MCF 10A (cell line): ENCODE measurements around the gene NHLRC4. TPM values are rescaled to one million over a fixed set of nuclear protein-coding genes. Genes with fewer than 3 reads are reported as not detected.

ENCODE experiments used
- BruUV-seq: library from RNA; stranded (reverse); fragments of 400-500 nt; replicated peaks from 2 replicates; lab custom pipeline; 2021; lab: Mats Ljungman, UMichigan
- CTCF ChIA-PET: fragments of 300-600 bp; sonication (Branson Sonifier 250); formaldehyde crosslinking; extraction: SDS; loops from one replicate; lab custom pipeline; 2021; ENCODE audit warnings: antibody characterized with exemption, inconsistent platforms; lab: Yijun Ruan, JAX
- POLR2A ChIA-PET: fragments of 300-600, 350-650 bp; sonication (Branson Sonifier 250); formaldehyde crosslinking; extraction: SDS; loops from one replicate; lab custom pipeline; 2020; ENCODE audit warnings: antibody characterized with exemption, inconsistent platforms; lab: Yijun Ruan, JAX
- DNase-seq: peaks from one replicate; pipeline ENCODE4 v3.0.0-alpha.2; 2018; ENCODE audit not compliant: unreplicated experiment
- H3K27ac Mint-ChIP-seq: one replicate; pipeline ENCODE4 v1.8.0; 2022; ENCODE audit warnings: mild to moderate bottlenecking, low read depth, mixed read lengths; ENCODE audit not compliant: unreplicated experiment
- H3K27me3 Mint-ChIP-seq: one replicate; pipeline ENCODE4 v1.8.0; 2022; ENCODE audit warnings: mixed read lengths; ENCODE audit not compliant: insufficient read depth, unreplicated experiment
- H3K36me3 Mint-ChIP-seq: one replicate; pipeline ENCODE4 v1.8.0; 2022; ENCODE audit warnings: mild to moderate bottlenecking, moderate library complexity, mixed read lengths; ENCODE audit not compliant: insufficient read depth, unreplicated experiment
- H3K4me1 Mint-ChIP-seq: one replicate; pipeline ENCODE4 v1.8.0; 2022; ENCODE audit warnings: mixed read lengths; ENCODE audit not compliant: insufficient read depth, unreplicated experiment
- H3K4me3 Mint-ChIP-seq: one replicate; pipeline ENCODE4 v1.8.0; 2022; ENCODE audit warnings: mild to moderate bottlenecking, moderate library complexity, mixed read lengths; ENCODE audit not compliant: unreplicated experiment
- H3K9me3 Mint-ChIP-seq: one replicate; pipeline ENCODE4 v1.8.0; 2022; ENCODE audit warnings: mixed read lengths; ENCODE audit not compliant: unreplicated experiment
- CTCF ChIP-seq: fragments of 200-600 bp; IDR thresholded peaks from one replicate; pipeline ENCODE4 v1.8.0; 2022; ENCODE audit warnings: antibody characterized with exemption, mild to moderate bottlenecking; ENCODE audit not compliant: unreplicated experiment
- intact Hi-C: fragments of 100-400 bp; cut with micrococcal nuclease; formaldehyde crosslinking; loops from 2 replicates; pipeline ENCODE4 v1.14.1; 2022
- total RNA-seq: library from RNA; stranded (reverse); gene quantifications from 2 replicates; pipeline ENCODE4 v1.2.3, GENCODE V29; 2022

Gene NHLRC4
- total RNA-seq, 1 experiment from 2014 or later = not detected

- intact Hi-C loops = loop anchor here (5.0 kb wide), 1 partner anchor 195 kb away; no protein-coding TSS in a partner anchor
- H3K36me3 Mint-ChIP-seq = peaks cover 46% of the 10 kb centered on the region
These were observed 20.1 kb downstream of the NHLRC4 start for GRCh38 chr16:586645-587590.

GRCh38 chr16:588639-588888 lies 21.8 kb downstream of the NHLRC4 start:
- no peaks in the 10 kb centered on the region for H3K9me3 Mint-ChIP-seq
- H3K4me1 Mint-ChIP-seq = peaks cover 30% of the 10 kb centered on the region
- no peak for TF ChIP-seq CTCF
- peak overlapping the region; percentile 91 for H3K4me3 Mint-ChIP-seq
- H3K27me3 Mint-ChIP-seq = no peaks in the 10 kb centered on the region
- DNase-seq = peak; percentile 44
- no TSS peak for BruUV-seq
- H3K27ac Mint-ChIP-seq = peak overlapping the region; percentile 96
- H3K36me3 Mint-ChIP-seq = peaks cover 49% of the 10 kb centered on the region
- POLR2A ChIA-PET = interaction anchor here (0.8 to 3.9 kb wide), 16 partner anchors 11 to 165 kb away, joined by 3 to 23 read pairs (median 5); partner anchors contain the start of genes CAPN15, JMJD8, MCRIP2 and METTL26
- intact Hi-C loops = loop anchor here (1.0 to 5.0 kb wide), 3 partner anchors 34 to 196 kb away; partner anchors contain the start of gene WDR90
- CTCF ChIA-PET = interaction anchor here (0.7 kb wide), 3 partner anchors 45 to 227 kb away, joined by 3 read pairs; no protein-coding TSS in a partner anchor

More at GRCh38 chr16:586645-587590, 20.1 kb downstream of the NHLRC4 start:
- no TSS peak for BruUV-seq
- peak overlapping the region; percentile 96 for H3K27ac Mint-ChIP-seq
- H3K27me3 Mint-ChIP-seq = no peaks in the 10 kb centered on the region
- peak overlapping the region; percentile 91 for H3K4me3 Mint-ChIP-seq
- H3K4me1 Mint-ChIP-seq = peaks cover 13% of the 10 kb centered on the region
- no peak for TF ChIP-seq CTCF
- DNase-seq = no peak
- ChIA-PET CTCF (interaction anchor here (1.1 kb wide), 2 partner anchors 8 to 64 kb away, joined by 3 read pairs; no protein-coding TSS in a partner anchor), POLR2A (interaction anchor here (0.7 to 3.9 kb wide), 14 partner anchors 9 to 163 kb away, joined by 3 to 23 read pairs (median 6); partner anchors contain the start of genes JMJD8, MCRIP2, METTL26 and PIGQ)
- no peaks in the 10 kb centered on the region for H3K9me3 Mint-ChIP-seq

GRCh38 chr16:588889-589657 lies 22.3 kb downstream of the NHLRC4 start:
- peak; percentile 94 for DNase-seq
- H3K27ac Mint-ChIP-seq = peak overlapping the region; percentile 96
- H3K27me3 Mint-ChIP-seq = no peaks in the 10 kb centered on the region
- peak overlapping the region; percentile 91 for H3K4me3 Mint-ChIP-seq
- intact Hi-C loops = loop anchor here (1.0 to 5.0 kb wide), 3 partner anchors 33 to 197 kb away; partner anchors contain the start of gene WDR90
- H3K9me3 Mint-ChIP-seq = no peaks in the 10 kb centered on the region
- peaks cover 54% of the 10 kb centered on the region for H3K36me3 Mint-ChIP-seq
- TF ChIP-seq CTCF = no peak
- H3K4me1 Mint-ChIP-seq = peaks cover 35% of the 10 kb centered on the region
- no TSS peak for BruUV-seq
- ChIA-PET POLR2A (interaction anchor here (0.8 to 3.9 kb wide), 13 partner anchors 9 to 165 kb away, joined by 3 to 23 read pairs (median 7); partner anchors contain the start of genes MCRIP2, METTL26, PIGQ and RHOT2), CTCF (interaction anchor here (0.7 kb wide), 2 partner anchors 45 to 164 kb away, joined by 3 read pairs; no protein-coding TSS in a partner anchor)
